Vagina (tissue), 2 donors: ENCODE results near the gene HHLA2. TPM values are rescaled to one million over a fixed set of nuclear protein-coding genes. Genes with fewer than 3 reads are reported as not detected.

Experiments
- DNase-seq, 2 donors: peaks; one replicate each; pipeline ENCODE4 v3.0.0-alpha.2; 2017; ENCODE audit errors: extremely low spot score in 2 of 2
- H3K27ac ChIP-seq: fragments of 200-600 bp; sonication (generic); one replicate; pipeline ENCODE4 v1.5.1; 2019
- H3K27me3 ChIP-seq: fragments of 200-600 bp; sonication (generic); one replicate; pipeline ENCODE4 v1.5.1; 2019
- H3K36me3 ChIP-seq, 2 donors: fragments of 200-600 bp; sonication (generic); one replicate each; pipeline ENCODE4 v1.5.1; 2017 to 2019
- H3K4me1 ChIP-seq: fragments of 200-600 bp; sonication (generic); one replicate; pipeline ENCODE4 v1.5.1; 2019
- H3K4me3 ChIP-seq, 2 donors: fragments of 200-600 bp; sonication (generic); 1 replicate in 1 of 2; 2 replicates in 1 of 2; pipeline ENCODE4 v1.5.1; 2016 to 2019
- H3K9me3 ChIP-seq: fragments of 200-600 bp; sonication (generic); one replicate; pipeline ENCODE4 v1.5.1; 2019
- POLR2A ChIP-seq, 2 donors: fragments of 450-650 bp; IDR thresholded peaks; one replicate each; pipeline ENCODE4 v1.6.1; 2017; ENCODE audit warnings: antibody characterized with exemption in 2 of 2, mild to moderate bottlenecking in 2 of 2, moderate library complexity in 2 of 2
- POLR2AphosphoS5 ChIP-seq, 2 donors: sonication (generic); formaldehyde crosslinking; IDR thresholded peaks; one replicate each; pipeline ENCODE4 v1.9.0; 2017; ENCODE audit warnings: antibody characterized with exemption in 2 of 2, mild to moderate bottlenecking in 2 of 2, low read depth in 1 of 2; ENCODE audit not compliant: insufficient read depth in 1 of 2
- intact Hi-C: fragments of 100-400 bp; cut with DNase I; formaldehyde crosslinking; loops from one replicate; pipeline ENCODE4 v1.15.1; 2023
- total RNA-seq: library from RNA; depleted of rRNA; stranded (reverse); fragments of >200 nt; gene quantifications from one replicate; pipeline ENCODE4 v1.2.3, GENCODE V29; 2016
- TF ChIP-seq, protein P1 (sequence below), 3 experiments: fragments of 450-650 bp in 2 of 3; fragments of 200-600 bp in 1 of 3; sonication (generic) in 1 of 3; IDR thresholded peaks; one replicate each; pipeline ENCODE4 v1.5.1; 2017 to 2019; ENCODE audit warnings: antibody characterized with exemption in 3 of 3, mild to moderate bottlenecking in 2 of 3, moderate library complexity in 2 of 3

Gene HHLA2
- total RNA-seq, 1 donor from 2014 or later: not detected

DNA sequence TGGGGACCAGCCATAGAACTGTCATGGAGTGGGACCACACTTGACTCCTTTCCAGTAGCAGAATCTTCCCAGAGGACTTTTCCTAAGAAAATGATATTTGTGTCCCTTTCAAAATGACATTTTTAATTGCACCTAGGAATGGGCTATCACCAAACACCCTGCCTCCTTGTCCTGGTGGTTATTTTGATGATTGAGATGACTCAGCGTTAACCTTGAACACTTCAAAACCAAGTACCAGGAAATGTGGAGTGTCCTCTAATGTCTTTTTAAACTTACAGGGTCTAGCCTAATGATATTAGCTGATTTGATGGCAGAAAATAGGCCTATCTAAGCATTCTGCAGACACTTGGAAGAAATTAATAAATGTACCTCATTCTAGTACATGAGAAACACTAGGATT is 90.7 kb downstream of the HHLA2 start:
- no peak for DNase-seq
- intact Hi-C loops: no loop called here
- H3K27ac ChIP-seq: no peak overlapping the region

DNA sequence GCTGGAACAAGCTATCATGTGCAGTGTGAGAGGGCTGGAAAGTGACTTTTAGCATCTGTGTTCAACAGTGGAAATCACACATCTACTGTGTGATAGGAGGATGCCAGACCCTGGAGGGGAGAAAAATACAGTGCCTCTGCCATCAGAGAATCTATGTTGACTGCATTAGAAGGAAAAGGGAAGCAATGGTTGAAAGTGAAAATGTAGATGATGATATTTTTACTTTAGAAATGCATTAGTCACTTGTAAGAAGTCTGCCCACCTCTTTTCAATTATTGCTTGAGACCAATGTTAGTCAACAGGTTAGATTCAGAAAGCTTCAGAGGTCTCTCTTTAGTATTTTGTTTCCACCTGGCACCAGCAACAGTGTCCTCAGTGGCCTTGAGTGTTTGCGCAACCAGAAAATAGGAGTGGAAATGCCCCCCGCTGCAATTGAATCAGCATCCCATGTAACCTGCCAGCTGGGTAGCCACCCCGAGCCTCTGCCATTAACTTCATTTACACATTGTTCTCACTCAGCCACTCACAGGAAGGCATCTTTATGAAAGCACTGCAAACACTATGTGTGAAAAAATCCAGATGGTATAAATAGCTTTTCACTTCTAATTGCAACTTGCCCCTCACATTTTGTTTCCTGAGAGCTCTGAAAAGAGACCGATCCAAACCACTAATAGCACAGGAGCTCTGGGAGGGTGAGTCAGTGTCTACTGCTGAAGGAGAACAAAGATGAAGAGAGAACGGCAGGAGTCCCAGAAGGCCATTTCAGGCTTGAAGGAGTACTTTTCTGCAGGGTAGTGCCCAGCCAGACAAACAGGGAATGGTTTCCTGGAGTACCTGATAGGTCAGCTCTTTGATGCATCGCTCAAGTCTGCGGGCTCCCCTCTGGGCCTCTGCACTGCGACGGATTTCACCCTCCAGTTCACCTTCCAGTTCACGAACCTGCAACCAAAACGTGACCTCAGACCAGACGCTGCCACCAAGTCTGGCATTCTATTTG is 92.1 kb downstream of the HHLA2 start:
- Histone ChIP-seq H3K27ac (no peak overlapping the region), H3K27me3 (no peaks in the 10 kb centered on the region), H3K4me1 (peaks cover 15% of the 10 kb centered on the region), H3K4me3 (no peak overlapping the region), H3K36me3 (no peaks in the 10 kb centered on the region), H3K9me3 (no peaks in the 10 kb centered on the region)
- TF ChIP-seq POLR2A (IDR thresholded peaks at IDR 0.05): no peak
- TF ChIP-seq, protein P1, sequence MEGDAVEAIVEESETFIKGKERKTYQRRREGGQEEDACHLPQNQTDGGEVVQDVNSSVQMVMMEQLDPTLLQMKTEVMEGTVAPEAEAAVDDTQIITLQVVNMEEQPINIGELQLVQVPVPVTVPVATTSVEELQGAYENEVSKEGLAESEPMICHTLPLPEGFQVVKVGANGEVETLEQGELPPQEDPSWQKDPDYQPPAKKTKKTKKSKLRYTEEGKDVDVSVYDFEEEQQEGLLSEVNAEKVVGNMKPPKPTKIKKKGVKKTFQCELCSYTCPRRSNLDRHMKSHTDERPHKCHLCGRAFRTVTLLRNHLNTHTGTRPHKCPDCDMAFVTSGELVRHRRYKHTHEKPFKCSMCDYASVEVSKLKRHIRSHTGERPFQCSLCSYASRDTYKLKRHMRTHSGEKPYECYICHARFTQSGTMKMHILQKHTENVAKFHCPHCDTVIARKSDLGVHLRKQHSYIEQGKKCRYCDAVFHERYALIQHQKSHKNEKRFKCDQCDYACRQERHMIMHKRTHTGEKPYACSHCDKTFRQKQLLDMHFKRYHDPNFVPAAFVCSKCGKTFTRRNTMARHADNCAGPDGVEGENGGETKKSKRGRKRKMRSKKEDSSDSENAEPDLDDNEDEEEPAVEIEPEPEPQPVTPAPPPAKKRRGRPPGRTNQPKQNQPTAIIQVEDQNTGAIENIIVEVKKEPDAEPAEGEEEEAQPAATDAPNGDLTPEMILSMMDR (IDR thresholded peaks at IDR 0.05): no peak
- no peak for DNase-seq
- intact Hi-C loops: no loop called here

More for the DNA sequence above, 90.7 kb downstream of the HHLA2 start:
- Histone ChIP-seq H3K4me1 (peaks cover 9% of the 10 kb centered on the region), H3K9me3 (no peaks in the 10 kb centered on the region), H3K36me3 (no peaks in the 10 kb centered on the region), H3K4me3 (no peak overlapping the region), H3K27me3 (no peaks in the 10 kb centered on the region)
- TF ChIP-seq POLR2AphosphoS5 (IDR thresholded peaks at IDR 0.05; ENCODE audit: insufficient read depth in 1 of 2, low read depth in 1 of 2) (no peak), POLR2A (IDR thresholded peaks at IDR 0.05) (no peak)
- TF ChIP-seq, protein P1 (IDR thresholded peaks at IDR 0.05): no peak

DNA sequence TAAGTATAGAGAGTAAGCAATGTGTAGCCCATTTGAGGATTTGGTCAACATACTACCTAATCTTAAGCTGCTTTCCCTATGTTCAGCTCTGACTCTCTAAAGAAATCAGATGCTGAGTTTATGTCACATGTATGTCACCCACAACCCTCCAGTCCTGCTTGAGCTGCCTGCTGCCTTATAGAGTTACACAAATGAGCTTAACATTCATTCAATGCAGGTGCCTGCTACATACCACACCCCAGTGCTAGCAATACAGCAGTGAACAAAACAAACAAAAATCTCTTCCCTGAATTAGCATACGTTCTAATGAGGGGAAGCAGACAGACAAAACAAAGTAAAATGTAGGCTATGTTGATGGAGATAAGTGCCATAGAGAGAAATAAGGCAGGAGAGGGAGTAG is 93.0 kb downstream of the HHLA2 start:
- TF ChIP-seq POLR2A (IDR thresholded peaks at IDR 0.05): no peak
- intact Hi-C loops: no loop called here
- no peak overlapping the region for H3K27ac ChIP-seq
- DNase-seq: no peak
- peaks cover 23% of the 10 kb centered on the region for H3K4me1 ChIP-seq
- no peaks in the 10 kb centered on the region for H3K27me3 ChIP-seq
- H3K4me3 ChIP-seq: no peak overlapping the region
- no peaks in the 10 kb centered on the region for H3K9me3 ChIP-seq
- H3K36me3 ChIP-seq: no peaks in the 10 kb centered on the region

DNA sequence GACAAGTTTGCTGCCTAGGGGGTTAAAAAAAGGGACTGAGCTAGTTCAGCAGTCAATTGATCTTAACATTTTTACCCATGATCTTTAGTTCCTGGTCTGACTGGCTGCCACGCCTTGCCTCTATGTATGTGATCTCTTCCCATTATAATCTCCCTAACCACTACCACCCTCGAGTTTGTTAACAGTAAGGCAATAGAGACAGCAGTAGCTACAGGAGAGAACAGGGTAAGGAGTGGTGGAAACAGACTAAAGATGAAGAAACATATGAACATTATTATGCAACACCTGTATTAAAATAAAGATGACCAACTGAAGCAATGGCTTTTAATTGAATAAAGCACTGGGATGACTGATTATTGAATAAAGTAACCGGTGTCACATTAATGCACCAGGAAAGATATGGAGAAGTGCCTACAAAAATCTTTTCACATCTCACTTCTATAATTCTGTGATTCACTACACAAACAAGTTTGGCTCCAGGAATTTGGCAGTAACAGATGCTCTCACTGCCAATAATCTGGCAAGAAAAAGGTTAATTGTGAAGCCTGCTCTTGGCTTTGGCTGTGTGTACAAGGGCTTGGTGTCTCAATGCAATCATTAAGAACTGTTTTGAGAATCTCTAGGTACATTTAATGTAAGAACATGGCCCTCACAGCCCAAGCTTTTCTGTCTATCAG is 95.7 kb downstream of the HHLA2 start:
- no peak overlapping the region for H3K27ac ChIP-seq
- DNase-seq: no peak
- no peaks in the 10 kb centered on the region for H3K27me3 ChIP-seq
- peaks cover 23% of the 10 kb centered on the region for H3K4me1 ChIP-seq
- no peak overlapping the region for H3K4me3 ChIP-seq
- H3K9me3 ChIP-seq: no peaks in the 10 kb centered on the region
- TF ChIP-seq POLR2AphosphoS5 (IDR thresholded peaks at IDR 0.05; ENCODE audit: insufficient read depth in 1 of 2, low read depth in 1 of 2) (no peak), POLR2A (IDR thresholded peaks at IDR 0.05) (no peak)
- TF ChIP-seq, protein P1 (IDR thresholded peaks at IDR 0.05): no peak
- H3K36me3 ChIP-seq: no peaks in the 10 kb centered on the region
- intact Hi-C loops: no loop called here

DNA sequence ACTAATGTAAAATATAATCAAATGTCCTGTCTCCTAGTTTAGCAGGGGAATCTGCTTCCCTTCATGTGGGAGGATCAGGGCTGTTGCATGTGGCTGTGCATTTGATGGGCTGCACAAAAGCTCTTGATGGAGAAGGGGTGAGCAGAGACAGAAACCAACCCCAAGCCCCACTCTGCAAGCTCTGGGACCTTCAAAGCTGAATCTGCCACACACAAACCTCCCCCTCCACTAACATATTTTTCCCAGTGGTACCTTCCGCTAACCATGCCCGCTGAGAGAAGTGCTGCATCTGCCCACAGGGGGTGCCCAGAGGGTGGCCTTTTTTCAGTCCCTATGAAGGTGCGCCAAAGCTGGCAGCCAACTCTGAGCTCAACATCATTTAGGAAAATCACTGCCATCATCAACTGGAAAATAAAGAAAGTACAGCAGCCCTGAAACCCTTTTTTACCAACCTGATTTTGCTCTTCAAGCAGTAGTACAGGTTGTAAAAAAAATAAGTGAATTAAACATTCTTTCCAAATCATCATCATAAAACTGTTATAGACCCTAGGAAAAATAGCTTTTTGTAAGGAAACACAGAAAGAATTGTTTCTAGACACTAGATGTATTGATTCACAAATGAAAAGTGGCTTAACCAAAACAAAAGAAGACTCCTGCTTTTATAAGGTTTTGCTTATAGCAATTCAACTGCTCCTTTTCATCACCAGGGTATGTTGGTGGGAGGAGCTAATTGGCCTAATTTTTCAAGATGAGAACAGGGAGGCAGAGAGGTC is 97.0 kb downstream of the HHLA2 start:
- no peak overlapping the region for H3K4me3 ChIP-seq
- H3K9me3 ChIP-seq: no peaks in the 10 kb centered on the region
- H3K36me3 ChIP-seq: no peaks in the 10 kb centered on the region
- no peak overlapping the region for H3K27ac ChIP-seq
- intact Hi-C loops: no loop called here
- TF ChIP-seq POLR2AphosphoS5 (IDR thresholded peaks at IDR 0.05; ENCODE audit: insufficient read depth in 1 of 2, low read depth in 1 of 2) (no peak), POLR2A (IDR thresholded peaks at IDR 0.05) (no peak)
- TF ChIP-seq, protein P1 (IDR thresholded peaks at IDR 0.05): no peak
- no peak for DNase-seq
- no peaks in the 10 kb centered on the region for H3K27me3 ChIP-seq
- H3K4me1 ChIP-seq: peaks cover 23% of the 10 kb centered on the region
